H1 (cell line): ENCODE results near the gene RNU6-8. TPM values are rescaled to one million over a fixed set of nuclear protein-coding genes. Genes with fewer than 3 reads are reported as not detected.

Experiments
- CTCF ChIA-PET: fragments of 300-600 bp; sonication (Branson Sonifier 250); formaldehyde crosslinking; loops from one replicate; lab custom pipeline; 2021; ENCODE audit not compliant: partially characterized antibody; lab: Charles Lee
- POLR2A ChIA-PET: fragments of 300-600 bp; sonication (Branson Sonifier 250); formaldehyde crosslinking; loops from one replicate; lab custom pipeline; 2021; ENCODE audit warnings: inconsistent platforms; ENCODE audit not compliant: partially characterized antibody; lab: Charles Lee
- DNase-seq, 2 experiments: peaks; one replicate each; pipeline versions ENCODE4 v3.0.0 to v3.0.0-alpha.2; 2010 to 2022; ENCODE audit warnings: low spot score in 2 of 2, low read depth in 1 of 2, mixed read lengths in 1 of 2
- FAIRE-seq: peaks from 2 replicates; lab custom pipeline; 2011; peaks lifted over from hg19 to GRCh38; lab: Jason Lieb, UNC
- H2AFZ ChIP-seq: 2 replicates; pipeline ENCODE4 v1.8.1; 2012; ENCODE audit warnings: low read length, inconsistent platforms
- H2AK5ac ChIP-seq: 2 replicates; pipeline ENCODE4 v1.6.1; 2013; ENCODE audit warnings: low read depth, low read length
- H2BK120ac ChIP-seq: replicated peaks from 2 replicates; pipeline ENCODE3; 2013; ENCODE audit warnings: low read depth, low read length, inconsistent platforms
- H2BK12ac ChIP-seq: 2 replicates; pipeline ENCODE4 v1.6.1; 2013; ENCODE audit warnings: low read depth, low read length
- H2BK15ac ChIP-seq: 2 replicates; pipeline ENCODE4 v1.6.1; 2013; ENCODE audit warnings: low read length
- H2BK20ac ChIP-seq: 2 replicates; pipeline ENCODE4 v1.6.1; 2013; ENCODE audit warnings: low read length
- H2BK5ac ChIP-seq: 2 replicates; pipeline ENCODE4 v1.6.1; 2013; ENCODE audit warnings: low read depth, low read length
- H3K14ac ChIP-seq: 2 replicates; pipeline ENCODE4 v1.6.1; 2013; ENCODE audit warnings: inconsistent platforms; ENCODE audit not compliant: insufficient read length
- H3K18ac ChIP-seq: 2 replicates; pipeline ENCODE4 v1.6.1; 2013; ENCODE audit warnings: low read length; ENCODE audit errors: extremely low read depth
- H3K23ac ChIP-seq: 2 replicates; pipeline ENCODE4 v1.6.1; 2013; ENCODE audit warnings: inconsistent platforms; ENCODE audit not compliant: insufficient read length
- H3K23me2 ChIP-seq: 2 replicates; pipeline ENCODE4 v1.6.1; 2013; ENCODE audit warnings: low read depth, low read length
- H3K27ac ChIP-seq: 2 replicates; pipeline ENCODE4 v1.6.1; 2011; ENCODE audit warnings: low read depth, low read length, inconsistent platforms
- H3K27me3 ChIP-seq, 4 experiments: replicated peaks in 1 of 4; 1 replicate in 1 of 4; 2 replicates in 3 of 4; pipeline versions ENCODE4 v1.6.1 to v1.8.1; 2011 to 2013; ENCODE audit warnings: low read length in 3 of 4, mild to moderate bottlenecking in 3 of 4, inconsistent platforms in 2 of 4, mixed read lengths in 2 of 4, moderate library complexity in 1 of 4; ENCODE audit not compliant: control insufficient read depth in 3 of 4, insufficient read depth in 3 of 4; ENCODE audit errors: extremely low read depth in 1 of 4
- H3K36me3 ChIP-seq, 4 experiments: 2 replicates each; pipeline versions ENCODE4 v1.6.1 to v1.8.1; 2011 to 2013; ENCODE audit warnings: mild to moderate bottlenecking in 4 of 4, low read length in 3 of 4, moderate library complexity in 2 of 4, control low read depth in 1 of 4, inconsistent platforms in 1 of 4; ENCODE audit not compliant: insufficient read depth in 4 of 4, control insufficient read depth in 2 of 4
- H3K4ac ChIP-seq: replicated peaks from 2 replicates; pipeline ENCODE3; 2013; ENCODE audit warnings: low read length, low read depth, mixed read lengths, inconsistent platforms; ENCODE audit not compliant: insufficient read length
- H3K4me1 ChIP-seq, 4 experiments: replicated peaks in 1 of 4; 1 replicate in 1 of 4; 2 replicates in 3 of 4; pipeline versions ENCODE4 v1.6.1 to v1.8.1; 2011 to 2013; ENCODE audit warnings: low read length in 3 of 4, inconsistent platforms in 2 of 4, mixed read lengths in 1 of 4; ENCODE audit not compliant: insufficient read depth in 4 of 4, control insufficient read depth in 3 of 4
- H3K4me2 ChIP-seq, 2 experiments: 2 replicates each; pipeline versions ENCODE4 v1.6.1 to v1.8.1; 2011 to 2013; ENCODE audit warnings: low read depth in 2 of 2, low read length in 2 of 2, control low read depth in 1 of 2, inconsistent platforms in 1 of 2, mild to moderate bottlenecking in 1 of 2; ENCODE audit not compliant: insufficient read depth in 1 of 2
- H3K4me3 ChIP-seq, 4 experiments: fragments of 200-600, 300-600 bp in 1 of 4; sonication (generic), shearing (Covaris generic), sonication (Bioruptor Twin) in 1 of 4; 2 replicates each; pipeline versions ENCODE4 v1.5.1 to v1.8.1; 2011 to 2016; ENCODE audit warnings: low read length in 4 of 4, low read depth in 3 of 4, control low read depth in 2 of 4, inconsistent platforms in 2 of 4, mild to moderate bottlenecking in 2 of 4, mixed read lengths in 1 of 4, moderate library complexity in 1 of 4; ENCODE audit not compliant: insufficient read depth in 2 of 4; ENCODE audit errors: extremely low read depth in 1 of 4
- H3K56ac ChIP-seq: replicated peaks from 2 replicates; pipeline ENCODE3; 2013; ENCODE audit warnings: low read depth, mild to moderate bottlenecking, mixed read lengths, low read length, inconsistent platforms; ENCODE audit not compliant: insufficient read length
- H3K79me1 ChIP-seq: 2 replicates; pipeline ENCODE4 v1.6.1; 2013; ENCODE audit warnings: low read depth, low read length, control low read depth
- H3K79me2 ChIP-seq, 2 experiments: 2 replicates each; pipeline versions ENCODE4 v1.6.1 to v1.8.1; 2012 to 2013; ENCODE audit warnings: low read length in 2 of 2, mild to moderate bottlenecking in 2 of 2, inconsistent platforms in 1 of 2; ENCODE audit not compliant: insufficient read depth in 2 of 2, control insufficient read depth in 1 of 2
- H3K9ac ChIP-seq, 4 experiments: replicated peaks in 1 of 4; 1 replicate in 1 of 4; 2 replicates in 3 of 4; pipeline versions ENCODE4 v1.6.1 to v1.8.1; 2011 to 2013; ENCODE audit warnings: low read depth in 3 of 4, low read length in 3 of 4, control low read depth in 2 of 4, mild to moderate bottlenecking in 2 of 4, moderate library complexity in 2 of 4, inconsistent platforms in 1 of 4; ENCODE audit errors: extremely low read depth in 1 of 4
- H3K9me3 ChIP-seq, 2 experiments: 2 replicates each; pipeline versions ENCODE4 v1.6.1 to v1.8.1; 2012 to 2013; ENCODE audit warnings: mild to moderate bottlenecking in 2 of 2, moderate library complexity in 2 of 2, control low read depth in 1 of 2, inconsistent platforms in 1 of 2, low read depth in 1 of 2, low read length in 1 of 2, mixed read lengths in 1 of 2; ENCODE audit not compliant: insufficient read depth in 2 of 2
- H4K20me1 ChIP-seq, 2 experiments: replicated peaks in 1 of 2; 2 replicates each; pipeline versions ENCODE3 to v1.8.1; 2011 to 2013; ENCODE audit warnings: inconsistent platforms in 2 of 2, low read length in 2 of 2, mild to moderate bottlenecking in 1 of 2; ENCODE audit not compliant: insufficient read depth in 2 of 2, control insufficient read depth in 1 of 2
- H4K5ac ChIP-seq: 2 replicates; pipeline ENCODE4 v1.6.1; 2013; ENCODE audit warnings: low read length, low read depth, mixed read lengths, inconsistent platforms; ENCODE audit not compliant: insufficient read length
- H4K8ac ChIP-seq: 2 replicates; pipeline ENCODE4 v1.8.0; 2013; ENCODE audit warnings: mild to moderate bottlenecking, moderate library complexity, low read length, inconsistent platforms; ENCODE audit not compliant: insufficient read depth; ENCODE audit errors: extremely low read depth
- H4K91ac ChIP-seq: replicated peaks from 2 replicates; pipeline ENCODE3; 2013; ENCODE audit warnings: low read length, mixed read lengths, inconsistent platforms; ENCODE audit not compliant: insufficient read length
- CREB1 ChIP-seq: IDR thresholded peaks from 2 replicates; pipeline ENCODE4 v1.6.1; 2012; ENCODE audit warnings: inconsistent platforms
- EZH2 ChIP-seq: fragments of 200-600 bp; sonication (generic); IDR thresholded peaks from 2 replicates; pipeline ENCODE4 v1.7.1; 2012; ENCODE audit warnings: low read depth, mild to moderate bottlenecking, moderate library complexity, low read length, inconsistent platforms; ENCODE audit not compliant: severe bottlenecking
- GTF2F1 ChIP-seq: IDR thresholded peaks from 2 replicates; pipeline ENCODE4 v1.6.1; 2012; ENCODE audit warnings: low read depth, low read length, improper control_type of control experiment, borderline replicate concordance
- SIRT6 ChIP-seq: IDR thresholded peaks from one replicate; pipeline ENCODE4 v1.7.1; 2012; ENCODE audit warnings: low read length, inconsistent platforms
- SRF ChIP-seq: IDR thresholded peaks from 2 replicates; pipeline ENCODE4 v1.6.1; 2011; ENCODE audit warnings: mild to moderate bottlenecking, low read depth, low read length, moderate library complexity
- TCF12 ChIP-seq: IDR thresholded peaks from 2 replicates; pipeline ENCODE4 v1.6.1; 2011; ENCODE audit warnings: low read depth, mild to moderate bottlenecking, low read length
- WGBS, 2 experiments: shearing (Covaris generic) in 1 of 2; methylation state at CpG; one replicate each; pipeline versions ENCODE4 v1.1.6 to v1.1.7; 2013 to 2015; ENCODE audit warnings: low lambda C conversion rate in 2 of 2, mixed read lengths in 2 of 2, inconsistent platforms in 1 of 2, low coverage in 1 of 2, missing lambda C conversion rate in 1 of 2; ENCODE audit not compliant: insufficient replicate concordance in 2 of 2, insufficient coverage in 1 of 2, insufficient read length in 1 of 2; ENCODE audit errors: extremely low coverage in 1 of 2, missing lambda C conversion rate in 1 of 2; 5-methylcytosine and 5-hydroxymethylcytosine counted together
- polyA plus RNA-seq, 7 experiments: library from polyadenylated mRNA; depleted of rRNA in 3 of 7; stranded (reverse) in 5 of 7; unstranded in 2 of 7; fragments of >200 nt in 5 of 7; fragments of 200-250 nt in 2 of 7; gene quantifications; 1 replicate in 5 of 7; 2 replicates in 1 of 7; 4 replicates in 1 of 7; pipeline versions ENCODE4 v1.2.1 to v1.2.3, GENCODE V29; 2011 to 2013; ENCODE audit warnings: missing spikeins in 2 of 7, mixed read lengths in 2 of 7
- total RNA-seq: library from RNA; stranded (reverse); fragmentation: NEBNext Ultra II Directional; extraction: Animal tissue kit (Norgen Biotek cat#: 25700); gene quantifications from 2 replicates; pipeline ENCODE4 v1.2.1, GENCODE V29; 2021
- TF ChIP-seq, protein P1 (sequence below), 3 experiments: IDR thresholded peaks; 1 replicate in 2 of 3; 2 replicates in 1 of 3; pipeline versions ENCODE4 v1.5.1 to v1.6.1; 2011; ENCODE audit warnings: low read length in 3 of 3, mild to moderate bottlenecking in 3 of 3, inconsistent platforms in 2 of 3, low read depth in 1 of 3, moderate library complexity in 1 of 3; ENCODE audit not compliant: insufficient read depth in 1 of 3; ENCODE audit errors: control extremely low read depth in 1 of 3

Gene RNU6-8
- total and polyA plus RNA-seq, 2 of the 8 experiments (the other 6 are each of a cell fraction or from before 2014, with no cell fraction given) = not detected

GRCh38 chr14:32192712-32193373 is 10.2 kb downstream of the RNU6-8 start:
- no peak overlapping the region for H3K4ac ChIP-seq
- H3K56ac ChIP-seq = no peak overlapping the region
- H3K4me3 ChIP-seq = no peak overlapping the region
- H3K9ac ChIP-seq = no peak overlapping the region
- H3K36me3 ChIP-seq = no peaks in the 10 kb centered on the region
- ChIA-PET CTCF (interaction anchor here (1.1 to 1.7 kb wide), 3 partner anchors 13 to 59 kb away, joined by 3 to 6 read pairs (median 5); no protein-coding TSS in a partner anchor), POLR2A (no interaction called here)
- H2BK20ac ChIP-seq = no peak overlapping the region
- H4K5ac ChIP-seq = no peak overlapping the region
- H2BK12ac ChIP-seq = no peak overlapping the region
- H3K79me2 ChIP-seq = no peaks in the 10 kb centered on the region
- no peak overlapping the region for H3K4me2 ChIP-seq
- H2AK5ac ChIP-seq = no peak overlapping the region
- no peak overlapping the region for H4K8ac ChIP-seq
- H2BK120ac ChIP-seq = no peak overlapping the region
- no peaks in the 10 kb centered on the region for H3K9me3 ChIP-seq
- no peak overlapping the region for H4K91ac ChIP-seq
- FAIRE-seq = no peak
- no peaks in the 10 kb centered on the region for H3K27me3 ChIP-seq
- no peak overlapping the region for H2BK5ac ChIP-seq
- no peak overlapping the region for H3K23ac ChIP-seq
- no peaks in the 10 kb centered on the region for H3K4me1 ChIP-seq
- H4K20me1 ChIP-seq = no peaks in the 10 kb centered on the region
- DNase-seq = no peak
- 92% methylated on average over 2 of the region's 2 CpGs; no CpG with 5 or more reads in 1 of the 2 experiments for WGBS, 2 experiments
- no peak overlapping the region for H2BK15ac ChIP-seq
- H3K14ac ChIP-seq = no peak overlapping the region
- H3K27ac ChIP-seq = no peak overlapping the region
- no peak overlapping the region for H2AFZ ChIP-seq
- no peaks in the 10 kb centered on the region for H3K23me2 ChIP-seq
- no peaks in the 10 kb centered on the region for H3K79me1 ChIP-seq
- H3K18ac ChIP-seq = no peak overlapping the region
- no peak for TF ChIP-seq TCF12
- TF ChIP-seq GTF2F1 = no peak
- TF ChIP-seq EZH2 = no peak
- no peak for TF ChIP-seq SIRT6
- no peak for TF ChIP-seq CREB1
- TF ChIP-seq, protein P1, sequence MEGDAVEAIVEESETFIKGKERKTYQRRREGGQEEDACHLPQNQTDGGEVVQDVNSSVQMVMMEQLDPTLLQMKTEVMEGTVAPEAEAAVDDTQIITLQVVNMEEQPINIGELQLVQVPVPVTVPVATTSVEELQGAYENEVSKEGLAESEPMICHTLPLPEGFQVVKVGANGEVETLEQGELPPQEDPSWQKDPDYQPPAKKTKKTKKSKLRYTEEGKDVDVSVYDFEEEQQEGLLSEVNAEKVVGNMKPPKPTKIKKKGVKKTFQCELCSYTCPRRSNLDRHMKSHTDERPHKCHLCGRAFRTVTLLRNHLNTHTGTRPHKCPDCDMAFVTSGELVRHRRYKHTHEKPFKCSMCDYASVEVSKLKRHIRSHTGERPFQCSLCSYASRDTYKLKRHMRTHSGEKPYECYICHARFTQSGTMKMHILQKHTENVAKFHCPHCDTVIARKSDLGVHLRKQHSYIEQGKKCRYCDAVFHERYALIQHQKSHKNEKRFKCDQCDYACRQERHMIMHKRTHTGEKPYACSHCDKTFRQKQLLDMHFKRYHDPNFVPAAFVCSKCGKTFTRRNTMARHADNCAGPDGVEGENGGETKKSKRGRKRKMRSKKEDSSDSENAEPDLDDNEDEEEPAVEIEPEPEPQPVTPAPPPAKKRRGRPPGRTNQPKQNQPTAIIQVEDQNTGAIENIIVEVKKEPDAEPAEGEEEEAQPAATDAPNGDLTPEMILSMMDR (IDR thresholded peaks at IDR 0.05; ENCODE audit: control extremely low read depth in 1 of 3, insufficient read depth in 1 of 3, low read depth in 1 of 3, low read length in 3 of 3) = no peak
- TF ChIP-seq SRF = no peak
